Measurements from ENCODE around the gene SLC26A9. TPM values are rescaled to one million over a fixed set of nuclear protein-coding genes. Genes with fewer than 3 reads are reported as not detected.

The SLC26A9 gene
- total and polyA plus RNA-seq, 2 experiments from 2014 or later, result not detected

- TF ChIP-seq NANOG (IDR thresholded peaks at IDR 0.05; ENCODE audit: borderline replicate concordance) (no peak), POLR2AphosphoS5 (IDR thresholded peaks at IDR 0.05; ENCODE audit: low read depth) (no peak)
Observed at GRCh38 chr1:205929496-205930194, 13.6 kb downstream of the SLC26A9 start (continued).

- Mint-ChIP-seq H3K27ac (no peak overlapping the region), H3K9me3 (no peaks in the 10 kb centered on the region; the same call in 2 of the 3 replicates), H3K27me3 (ENCODE audit: insufficient read depth, low read depth, poor library complexity) (peaks cover 4% of the 10 kb centered on the region), H3K4me1 (peaks cover 8% of the 10 kb centered on the region), H3K36me3 (ENCODE audit: low read depth) (no peaks in the 10 kb centered on the region), H3K4me3 (no peak overlapping the region)
- Histone ChIP-seq H3F3A (replicated peaks; ENCODE audit: low read depth) (no peaks in the 10 kb centered on the region), H3K79me2 (replicated peaks; ENCODE audit: insufficient read depth) (no peaks in the 10 kb centered on the region), H2AFZ (no peak overlapping the region), H3K9me2 (ENCODE audit: insufficient read depth) (no peaks in the 10 kb centered on the region; the same call in none of the 2 replicates), H3K4me2 (no peak overlapping the region), H3K4me1 (ENCODE audit: insufficient read depth) (0 out of 2 replicates have a peak, but pooled peaks cover 4% of the 10 kb centered on the region), H3K27me3 (ENCODE audit: insufficient read depth) (no peaks in the 10 kb centered on the region), H3K4me3 (no peak overlapping the region), H3K27ac (ENCODE audit: low read depth) (no peak overlapping the region), H4K20me1 (replicated peaks; ENCODE audit: insufficient read depth) (no peaks in the 10 kb centered on the region), H3K36me3 (ENCODE audit: insufficient read depth) (no peaks in the 10 kb centered on the region)
- DNase-seq (ENCODE audit: low spot score), result no peak
- ATAC-seq, result no peak
- TF ChIP-seq NANOG (IDR thresholded peaks at IDR 0.05; ENCODE audit: borderline replicate concordance) (no peak), ZNF462 (CRISPR knock-in tag; IDR thresholded peaks at IDR 0.05) (no peak), STAT1 (IDR thresholded peaks at IDR 0.05; ENCODE audit: unreplicated experiment) (no peak), ETS1 (IDR thresholded peaks at IDR 0.05) (no peak), EZH2 (IDR thresholded peaks at IDR 0.05; ENCODE audit: low read depth, unreplicated experiment) (no peak), JUNB (IDR thresholded peaks at IDR 0.05; ENCODE audit: unreplicated experiment) (no peak), ZNF114 (CRISPR knock-in tag; IDR thresholded peaks at IDR 0.05) (no peak), REST (IDR thresholded peaks at IDR 0.05; ENCODE audit: unreplicated experiment) (no peak), CREB1 (CRISPR knock-in tag; IDR thresholded peaks at IDR 0.05; ENCODE audit: low read depth) (no peak), ZNF331 (CRISPR knock-in tag; IDR thresholded peaks at IDR 0.05; ENCODE audit: low read depth) (no peak), EZH2phosphoT487 (IDR thresholded peaks at IDR 0.05; ENCODE audit: unreplicated experiment) (no peak), CTCF (conservative IDR thresholded peaks at IDR 0.05; ENCODE audit: low read depth in 2 of 2) (no peak)
Observed at GRCh38 chr1:205928317-205928716, 14.9 kb downstream of the SLC26A9 start.

All from GM23338 (cell line).